Endodermal cell (in vitro differentiated cells): ENCODE data around the gene ATXN10. TPM values are rescaled to one million over a fixed set of nuclear protein-coding genes. Genes with fewer than 3 reads are reported as not detected.

Experiments
- DNase-seq: peaks from one replicate; pipeline ENCODE4 v3.0.0-alpha.2; 2017
- H3K27ac ChIP-seq: 2 replicates; pipeline ENCODE4 v1.5.1; 2013; ENCODE audit warnings: mild to moderate bottlenecking, low read depth, low read length, moderate library complexity
- H3K27me3 ChIP-seq: 2 replicates; pipeline ENCODE4 v1.6.1; 2013; ENCODE audit warnings: mild to moderate bottlenecking, low read length, moderate library complexity; ENCODE audit not compliant: insufficient read depth, control insufficient read depth, poor library complexity, severe bottlenecking
- H3K36me3 ChIP-seq: 2 replicates; pipeline ENCODE4 v1.7.0; 2013; ENCODE audit warnings: mild to moderate bottlenecking, low read length, moderate library complexity; ENCODE audit not compliant: control insufficient read depth, insufficient read depth
- H3K4me1 ChIP-seq: one replicate; pipeline ENCODE4 v1.7.0; 2013; ENCODE audit warnings: low read length; ENCODE audit not compliant: control insufficient read depth, insufficient read depth
- H3K4me3 ChIP-seq: 2 replicates; pipeline ENCODE4 v1.5.1; 2013; ENCODE audit warnings: mild to moderate bottlenecking, low read length, moderate library complexity
- H3K9ac ChIP-seq: 2 replicates; pipeline ENCODE4 v1.6.1; 2013; ENCODE audit warnings: mild to moderate bottlenecking, low read length, moderate library complexity; ENCODE audit not compliant: poor library complexity, severe bottlenecking; ENCODE audit errors: extremely low read depth
- H3K9me3 ChIP-seq: 2 replicates; pipeline ENCODE4 v1.6.1; 2013; ENCODE audit warnings: mild to moderate bottlenecking, low read length, moderate library complexity; ENCODE audit not compliant: control insufficient read depth
- H3K27ac Mint-ChIP-seq: 2 replicates; pipeline ENCODE4 v1.8.0; 2020; ENCODE audit warnings: mixed read lengths
- H3K27me3 Mint-ChIP-seq: 2 replicates; pipeline ENCODE4 v1.8.0; 2021; ENCODE audit warnings: mild to moderate bottlenecking, mixed read lengths; ENCODE audit not compliant: insufficient read depth
- H3K36me3 Mint-ChIP-seq: 2 replicates; pipeline ENCODE4 v1.8.0; 2020; ENCODE audit warnings: low read depth, mixed read lengths
- H3K4me1 Mint-ChIP-seq: 2 replicates; pipeline ENCODE4 v1.8.0; 2020; ENCODE audit warnings: mixed read lengths
- H3K4me3 Mint-ChIP-seq: 2 replicates; pipeline ENCODE4 v1.8.0; 2020; ENCODE audit warnings: mild to moderate bottlenecking, moderate library complexity, mixed read lengths
- H3K9me3 Mint-ChIP-seq: 2 replicates; pipeline ENCODE4 v1.8.0; 2020; ENCODE audit warnings: mild to moderate bottlenecking, mixed read lengths
- CTCF ChIP-seq: fragments of 200-600 bp; sonication (generic); conservative IDR thresholded peaks from 2 replicates; pipeline ENCODE4 v1.5.0; 2021; ENCODE audit warnings: antibody characterized with exemption, mild to moderate bottlenecking
- WGBS, 2 experiments: methylation state at CpG; one replicate each; pipeline versions ENCODE4 v1.1.5 to v1.1.7; 2013; ENCODE audit warnings: missing lambda C conversion rate in 2 of 2, mixed read lengths in 1 of 2; ENCODE audit not compliant: insufficient coverage in 1 of 2, insufficient read length in 1 of 2; 5-methylcytosine and 5-hydroxymethylcytosine counted together
- total RNA-seq, 2 donors: library from RNA; stranded (reverse); fragmentation: NEBNext Ultra II Directional in 1 of 2; extraction: Animal tissue kit (Norgen Biotek cat#: 25700) in 1 of 2; gene quantifications; 2 replicates in 1 of 2; 3 replicates in 1 of 2; pipeline ENCODE4 v1.2.1, GENCODE V29; 2021

Gene ATXN10
- total RNA-seq, 2 donors from 2014 or later, result 223 to 266 TPM

- Mint-ChIP-seq H3K36me3 (peaks cover 16% of the 10 kb centered on the region), H3K4me1 (peaks cover 15% of the 10 kb centered on the region), H3K9me3 (no peaks in the 10 kb centered on the region), H3K27me3 (no peaks in the 10 kb centered on the region), H3K4me3 (no peak overlapping the region), H3K27ac (no peak overlapping the region)
- Histone ChIP-seq H3K9me3 (no peaks in the 10 kb centered on the region), H3K27me3 (no peaks in the 10 kb centered on the region), H3K27ac (no peak overlapping the region), H3K4me1 (peaks cover 5% of the 10 kb centered on the region), H3K9ac (no peak overlapping the region), H3K36me3 (peaks cover 11% of the 10 kb centered on the region), H3K4me3 (no peak overlapping the region)
- no peak for DNase-seq
- no peak for TF ChIP-seq CTCF
- WGBS, 2 experiments, result 91 to 95% methylated on average over 7 to 14 of the region's 14 CpGs
These were observed 162.0 kb downstream of the ATXN10 start for GRCh38 chr22:45833613-45834012.

GRCh38 chr22:45834241-45834640, 162.6 kb downstream of the ATXN10 start:
- no peak for TF ChIP-seq CTCF
- H3K27ac ChIP-seq, result no peak overlapping the region
- Mint-ChIP-seq H3K27ac (no peak overlapping the region), H3K4me1 (peaks cover 17% of the 10 kb centered on the region), H3K36me3 (peaks cover 13% of the 10 kb centered on the region), H3K9me3 (no peaks in the 10 kb centered on the region), H3K4me3 (no peak overlapping the region), H3K27me3 (no peaks in the 10 kb centered on the region)
- peaks cover 7% of the 10 kb centered on the region for H3K4me1 ChIP-seq
- peaks cover 12% of the 10 kb centered on the region for H3K36me3 ChIP-seq
- 80 to 89% methylated on average over 4 to 5 of the region's 5 CpGs for WGBS, 2 experiments
- DNase-seq, result no peak
- H3K9me3 ChIP-seq, result no peaks in the 10 kb centered on the region
- H3K27me3 ChIP-seq, result no peaks in the 10 kb centered on the region
- H3K4me3 ChIP-seq, result no peak overlapping the region
- H3K9ac ChIP-seq, result no peak overlapping the region

- Histone ChIP-seq H3K27ac (no peak overlapping the region), H3K27me3 (no peaks in the 10 kb centered on the region), H3K36me3 (peaks cover 14% of the 10 kb centered on the region), H3K9me3 (no peaks in the 10 kb centered on the region), H3K9ac (no peak overlapping the region), H3K4me1 (peaks cover 7% of the 10 kb centered on the region), H3K4me3 (no peak overlapping the region)
- Mint-ChIP-seq H3K9me3 (no peaks in the 10 kb centered on the region), H3K4me3 (no peak overlapping the region), H3K27me3 (no peaks in the 10 kb centered on the region), H3K36me3 (peaks cover 18% of the 10 kb centered on the region), H3K27ac (no peak overlapping the region), H3K4me1 (peaks cover 17% of the 10 kb centered on the region)
- no peak for TF ChIP-seq CTCF
- 93 to 98% methylated on average over 8 to 10 of the region's 10 CpGs for WGBS, 2 experiments
- DNase-seq, result no peak
These were observed 163.2 kb downstream of the ATXN10 start for GRCh38 chr22:45834795-45835194.
